Testis (tissue), 3 donors: ENCODE results near the gene PLB1. TPM values are rescaled to one million over a fixed set of nuclear protein-coding genes. Genes with fewer than 3 reads are reported as not detected.

Experiments used
- DNase-seq: peaks from one replicate; pipeline ENCODE4 v3.0.0-alpha.2; 2019
- H3K27ac ChIP-seq, 2 donors: fragments of 200-600 bp; sonication (generic); one replicate each; pipeline ENCODE4 v1.5.1; 2019
- H3K27me3 ChIP-seq: fragments of 200-600 bp; sonication (generic); one replicate; pipeline ENCODE4 v1.5.1; 2019
- H3K36me3 ChIP-seq: fragments of 200-600 bp; sonication (generic); one replicate; pipeline ENCODE4 v1.5.1; 2017; ENCODE audit warnings: low read depth; ENCODE audit errors: missing control alignments
- H3K4me1 ChIP-seq: fragments of 200-600 bp; sonication (generic); one replicate; pipeline ENCODE4 v1.5.1; 2019
- H3K4me3 ChIP-seq, 2 donors: fragments of 200-600 bp; sonication (generic); one replicate each; pipeline ENCODE4 v1.5.1; 2017 to 2019
- H3K9me3 ChIP-seq: fragments of 200-600 bp; sonication (generic); one replicate; pipeline ENCODE4 v1.5.1; 2017
- POLR2A ChIP-seq: fragments of 450-650 bp; IDR thresholded peaks from one replicate; pipeline ENCODE4 v1.6.1; 2017; ENCODE audit warnings: antibody characterized with exemption, mild to moderate bottlenecking, moderate library complexity
- WGBS, 2 donors: methylation state at CpG; one replicate each; pipeline ENCODE4 v1.1.5; 2018; 5-methylcytosine and 5-hydroxymethylcytosine counted together
- intact Hi-C: fragments of 100-400 bp; cut with DNase I; formaldehyde crosslinking; loops from one replicate; pipeline ENCODE4 v1.15.1; 2023; ENCODE audit warnings: low total_unique reads
- polyA plus RNA-seq: library from polyadenylated mRNA; stranded (reverse); fragments of 350-450 nt; fragmentation: Illumina TruSeq; extraction: RNeasy Lipid Tissue Mini Kit (QIAGEN cat#74804); gene quantifications from one replicate; pipeline ENCODE4 v1.2.3, GENCODE V29; 2014; ENCODE audit warnings: low read depth, low replicate concordance; ENCODE audit not compliant: insufficient read depth
- total RNA-seq, 2 donors: library from RNA; depleted of rRNA; stranded (reverse); fragments of >200 nt; gene quantifications; one replicate each; pipeline ENCODE4 v1.2.3, GENCODE V29; 2016
- TF ChIP-seq, protein P1 (sequence below), 3 experiments: fragments of 450-650 bp in 2 of 3; fragments of 200-600 bp in 1 of 3; sonication (generic) in 1 of 3; IDR thresholded peaks; one replicate each; pipeline ENCODE4 v1.5.1; 2016 to 2019; ENCODE audit warnings: antibody characterized with exemption in 3 of 3, mild to moderate bottlenecking in 2 of 3, moderate library complexity in 1 of 3

PLB1 gene
- total and polyA plus RNA-seq, 3 donors from 2014 or later, result 7.6 to 10.9 (median 10.4) TPM

DNA sequence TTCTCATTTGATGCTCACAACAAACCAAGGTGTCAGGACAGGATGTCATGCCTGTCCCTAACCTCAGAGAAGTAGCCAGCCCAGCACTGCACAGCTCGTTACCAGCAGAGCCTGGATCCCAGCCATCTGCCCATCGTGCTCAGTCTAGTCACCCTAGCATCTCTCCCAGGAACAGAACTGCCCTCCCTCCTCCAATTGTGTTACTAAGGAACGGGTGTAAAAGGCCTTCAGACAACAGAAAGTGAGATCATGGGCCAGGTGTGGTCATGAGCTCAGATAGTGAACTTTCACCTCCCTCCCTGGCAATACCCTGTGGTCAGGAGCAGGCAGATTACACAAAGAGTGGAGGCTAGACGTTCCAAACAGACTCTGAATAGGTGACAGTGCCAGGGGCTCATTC, 144.0 kb downstream of the PLB1 start:
- Histone ChIP-seq H3K27me3 (no peaks in the 10 kb centered on the region), H3K4me3 (no peak overlapping the region), H3K36me3 (no peaks in the 10 kb centered on the region), H3K4me1 (peaks cover 38% of the 10 kb centered on the region), H3K27ac (no peak overlapping the region), H3K9me3 (no peaks in the 10 kb centered on the region)
- intact Hi-C loops, result no loop called here
- TF ChIP-seq, protein P1, sequence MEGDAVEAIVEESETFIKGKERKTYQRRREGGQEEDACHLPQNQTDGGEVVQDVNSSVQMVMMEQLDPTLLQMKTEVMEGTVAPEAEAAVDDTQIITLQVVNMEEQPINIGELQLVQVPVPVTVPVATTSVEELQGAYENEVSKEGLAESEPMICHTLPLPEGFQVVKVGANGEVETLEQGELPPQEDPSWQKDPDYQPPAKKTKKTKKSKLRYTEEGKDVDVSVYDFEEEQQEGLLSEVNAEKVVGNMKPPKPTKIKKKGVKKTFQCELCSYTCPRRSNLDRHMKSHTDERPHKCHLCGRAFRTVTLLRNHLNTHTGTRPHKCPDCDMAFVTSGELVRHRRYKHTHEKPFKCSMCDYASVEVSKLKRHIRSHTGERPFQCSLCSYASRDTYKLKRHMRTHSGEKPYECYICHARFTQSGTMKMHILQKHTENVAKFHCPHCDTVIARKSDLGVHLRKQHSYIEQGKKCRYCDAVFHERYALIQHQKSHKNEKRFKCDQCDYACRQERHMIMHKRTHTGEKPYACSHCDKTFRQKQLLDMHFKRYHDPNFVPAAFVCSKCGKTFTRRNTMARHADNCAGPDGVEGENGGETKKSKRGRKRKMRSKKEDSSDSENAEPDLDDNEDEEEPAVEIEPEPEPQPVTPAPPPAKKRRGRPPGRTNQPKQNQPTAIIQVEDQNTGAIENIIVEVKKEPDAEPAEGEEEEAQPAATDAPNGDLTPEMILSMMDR (IDR thresholded peaks at IDR 0.05), result no peak
- DNase-seq, result no peak
- WGBS, 2 donors, result 58 to 66% methylated on average over 4 of the region's 4 CpGs

DNA sequence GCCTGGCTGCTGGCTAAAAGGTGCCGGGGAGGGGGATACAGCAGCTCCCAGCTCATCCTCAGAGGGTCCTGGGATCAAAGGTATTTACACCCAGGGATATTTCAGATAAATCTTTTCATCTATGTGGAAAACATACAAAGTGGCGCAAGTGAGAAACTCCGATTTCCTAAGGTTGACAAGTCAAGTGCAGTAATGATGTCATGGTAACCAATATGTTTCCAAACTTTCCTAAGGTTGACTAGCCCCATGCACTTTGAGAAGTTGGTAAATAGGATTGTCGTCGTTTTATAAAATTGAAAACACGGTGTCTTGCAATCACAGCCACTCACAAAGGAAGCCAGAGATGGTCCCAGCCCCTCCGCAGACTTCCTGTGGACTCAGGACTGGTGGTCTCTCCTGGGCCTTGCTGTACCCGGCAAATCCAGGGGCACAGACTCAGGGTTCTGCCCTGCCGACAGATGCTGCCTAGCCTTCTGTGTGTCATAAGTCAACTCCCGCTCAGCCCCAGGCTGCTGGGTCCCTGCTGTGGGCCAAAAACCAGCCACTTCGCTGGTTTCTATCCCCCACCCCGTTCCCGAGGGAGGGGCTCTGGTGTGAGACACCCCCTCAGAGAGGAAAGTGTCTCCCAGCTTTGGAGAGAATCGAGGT, 144.5 kb downstream of the PLB1 start:
- Histone ChIP-seq H3K9me3 (no peaks in the 10 kb centered on the region), H3K27me3 (no peaks in the 10 kb centered on the region), H3K4me1 (peaks cover 38% of the 10 kb centered on the region), H3K36me3 (no peaks in the 10 kb centered on the region), H3K27ac (no peak overlapping the region), H3K4me3 (no peak overlapping the region)
- 89 to 95% methylated on average over 10 to 14 of the region's 14 CpGs for WGBS, 2 donors
- DNase-seq, result no peak
- intact Hi-C loops, result no loop called here
- TF ChIP-seq, protein P1 (IDR thresholded peaks at IDR 0.05), result no peak
- TF ChIP-seq POLR2A, result no peak

DNA sequence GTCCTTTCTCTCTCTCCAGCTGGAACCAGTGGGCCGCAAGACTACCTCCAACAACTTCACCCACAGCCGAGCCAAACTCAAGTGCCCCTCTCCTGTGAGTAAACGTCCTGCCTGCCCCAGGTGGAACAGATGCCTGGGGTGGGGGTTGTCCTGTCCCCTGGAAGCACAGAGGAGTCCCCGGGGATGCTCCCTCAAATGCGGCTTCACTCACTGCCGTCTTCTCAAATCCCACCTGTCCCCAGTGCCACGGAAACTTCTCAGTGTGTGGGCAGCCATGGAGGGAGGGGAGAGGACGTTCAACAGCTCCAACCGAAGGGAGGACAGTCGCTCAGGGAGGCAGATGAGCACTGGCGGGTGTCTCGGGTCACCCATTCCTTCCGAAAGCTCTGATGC, 145.0 kb downstream of the PLB1 start:
- 92 to 95% methylated on average over 10 to 13 of the region's 13 CpGs for WGBS, 2 donors
- no peak overlapping the region for H3K27ac ChIP-seq
- no peak for DNase-seq
- no peak overlapping the region for H3K4me3 ChIP-seq
- H3K9me3 ChIP-seq, result no peaks in the 10 kb centered on the region
- no peaks in the 10 kb centered on the region for H3K27me3 ChIP-seq
- no peaks in the 10 kb centered on the region for H3K36me3 ChIP-seq
- intact Hi-C loops, result no loop called here
- H3K4me1 ChIP-seq, result peaks cover 38% of the 10 kb centered on the region
- TF ChIP-seq, protein P1 (IDR thresholded peaks at IDR 0.05), result no peak
- TF ChIP-seq POLR2A, result no peak

DNA sequence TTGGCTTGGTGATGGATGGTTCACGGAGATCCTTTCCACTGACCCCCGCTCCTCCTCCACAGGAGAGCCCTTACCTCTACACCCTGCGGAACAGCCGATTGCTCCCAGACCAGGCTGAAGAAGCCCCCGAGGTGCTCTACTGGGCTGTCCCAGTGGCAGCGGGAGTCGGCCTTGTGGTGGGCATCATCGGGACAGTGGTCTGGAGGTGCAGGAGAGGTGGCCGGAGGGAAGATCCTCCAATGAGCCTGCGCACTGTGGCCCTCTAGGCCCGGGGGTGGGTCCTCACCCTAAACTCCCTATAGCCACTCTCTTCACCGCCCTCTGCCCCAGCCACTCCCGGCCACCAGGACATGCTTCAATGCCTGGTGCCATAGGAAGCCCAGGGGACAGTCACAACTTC, 146.9 kb downstream of the PLB1 start:
- Histone ChIP-seq H3K4me1 (peaks cover 41% of the 10 kb centered on the region), H3K9me3 (no peaks in the 10 kb centered on the region), H3K27ac (no peak overlapping the region), H3K4me3 (no peak overlapping the region), H3K27me3 (no peaks in the 10 kb centered on the region), H3K36me3 (no peaks in the 10 kb centered on the region)
- intact Hi-C loops, result no loop called here
- DNase-seq, result no peak
- TF ChIP-seq POLR2A, result no peak
- TF ChIP-seq, protein P1 (IDR thresholded peaks at IDR 0.05), result no peak
- 68 to 97% methylated on average over 6 to 13 of the region's 13 CpGs for WGBS, 2 donors

DNA sequence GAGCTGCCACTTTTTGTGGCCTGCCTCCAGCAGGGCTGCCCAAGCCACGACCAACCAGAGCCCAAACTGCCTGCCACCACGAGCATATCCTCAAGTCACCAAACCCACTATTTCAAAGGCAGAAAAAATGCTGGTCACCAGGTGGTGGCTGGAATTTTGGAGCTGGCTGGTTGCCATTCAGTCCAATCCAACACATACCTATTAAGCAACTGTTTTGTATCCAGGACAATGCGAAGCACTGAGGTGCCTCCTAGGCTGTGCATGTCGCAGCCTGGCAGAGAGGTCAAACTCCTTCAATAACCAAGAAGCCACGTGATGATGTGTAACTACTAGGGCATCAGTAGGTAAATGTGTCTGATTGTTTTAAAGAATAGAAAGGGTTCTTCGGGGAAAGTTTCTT, 147.5 kb downstream of the PLB1 start:
- intact Hi-C loops, result no loop called here
- DNase-seq, result no peak
- Histone ChIP-seq H3K36me3 (no peaks in the 10 kb centered on the region), H3K4me3 (no peak overlapping the region), H3K27ac (no peak overlapping the region), H3K27me3 (no peaks in the 10 kb centered on the region), H3K4me1 (peaks cover 46% of the 10 kb centered on the region), H3K9me3 (no peaks in the 10 kb centered on the region)
- TF ChIP-seq, protein P1 (IDR thresholded peaks at IDR 0.05), result no peak
- no peak for TF ChIP-seq POLR2A
- 81 to 83% methylated on average over 6 of the region's 6 CpGs for WGBS, 2 donors
